ENCODE measurements around the gene IQCK.

- TF ChIP-seq SP1 (IDR thresholded peaks at IDR 0.05) (no peak), FOXA1 (IDR thresholded peaks at IDR 0.05) (no peak), CTBP1 (IDR thresholded peaks at IDR 0.05; ENCODE audit: borderline replicate concordance) (no peak), FOXM1 (IDR thresholded peaks at IDR 0.05; ENCODE audit: borderline replicate concordance) (no peak), FOXK2 (IDR thresholded peaks at IDR 0.05) (no peak), ZNF384 (IDR thresholded peaks at IDR 0.05) (no peak)
Measured at GRCh38 chr16:19844945-19845641, 127.0 kb downstream of the IQCK start.
